Astrocyte of the cerebellum (primary cell): ENCODE data around the gene BFSP1.

Experiments used
- DNase-seq: peaks from one replicate; pipeline ENCODE4 v3.0.0-alpha.2; 2011; ENCODE audit warnings: low read depth
- H3K4me3 ChIP-seq: 2 replicates; pipeline ENCODE4 v1.5.1; 2011; ENCODE audit warnings: mild to moderate bottlenecking, low read depth, low read length, moderate library complexity
- CTCF ChIP-seq: IDR thresholded peaks from 2 replicates; pipeline ENCODE4 v1.5.1; 2012; ENCODE audit warnings: low read length, low read depth, moderate library complexity, mild to moderate bottlenecking; ENCODE audit errors: missing control alignments
- in situ Hi-C: cut with HindIII; loops from 2 replicates; pipeline ENCODE4 v1.10.0; 2017; ENCODE audit warnings: low sequenced_read_pairs

Gene BFSP1

GRCh38 chr20:17468073-17468840, 62.9 kb downstream of the BFSP1 start:
- TF ChIP-seq CTCF = no peak
- no peak overlapping the region for H3K4me3 ChIP-seq
- DNase-seq = no peak
- in situ Hi-C loops = no loop called here

- DNase-seq = no peak
- in situ Hi-C loops = no loop called here
- H3K4me3 ChIP-seq = no peak overlapping the region
- TF ChIP-seq CTCF = no peak
Observed at GRCh38 chr20:17467120-17467655, 64.0 kb downstream of the BFSP1 start.

GRCh38 chr20:17466641-17467040, 64.5 kb downstream of the BFSP1 start:
- DNase-seq = no peak
- in situ Hi-C loops = no loop called here
- no peak overlapping the region for H3K4me3 ChIP-seq
- no peak for TF ChIP-seq CTCF

- TF ChIP-seq CTCF = no peak
- no peak overlapping the region for H3K4me3 ChIP-seq
- in situ Hi-C loops = no loop called here
- DNase-seq = no peak
Observed at GRCh38 chr20:17465236-17465635, 65.9 kb downstream of the BFSP1 start.

- DNase-seq = no peak
- no peak overlapping the region for H3K4me3 ChIP-seq
- TF ChIP-seq CTCF = no peak
- in situ Hi-C loops = no loop called here
Observed at GRCh38 chr20:17463711-17464110, 67.5 kb downstream of the BFSP1 start.

GRCh38 chr20:17461941-17462340, 69.2 kb downstream of the BFSP1 start:
- no peak for DNase-seq
- in situ Hi-C loops = no loop called here
- no peak overlapping the region for H3K4me3 ChIP-seq
- TF ChIP-seq CTCF = no peak
